Occipital lobe (tissue), 2 donors: ENCODE data around the gene ATG9B. TPM values are rescaled to one million over a fixed set of nuclear protein-coding genes. Genes with fewer than 3 reads are reported as not detected.
A peak's percentile ranks its signal among the peaks of the same experiment; 100 is the strongest.
"Not testable (repeated sequence)": the region's sequence is repeated elsewhere in the genome, so short reads cannot be mapped to it uniquely, and the experiment has no call there.

Source experiments
- DNase-seq: peaks from one replicate; lab custom pipeline; 2025; lab: John Stamatoyannopoulos, UW
- total RNA-seq: library from RNA; depleted of rRNA; stranded (reverse); fragments of >200 nt; gene quantifications from one replicate; pipeline ENCODE4 v1.2.3, GENCODE V29; 2014

The ATG9B gene
- total RNA-seq, 1 donor from 2014 or later, result 1.9 TPM

- peak; percentile 28 for DNase-seq
Measured at GRCh38 chr7:151017953-151018420, 6.3 kb downstream of the ATG9B start.

- DNase-seq, result no peak
Measured at GRCh38 chr7:151017370-151017952, 6.8 kb downstream of the ATG9B start.

- no peak for DNase-seq
Measured at GRCh38 chr7:151016942-151017341, 7.4 kb downstream of the ATG9B start.

- no peak for DNase-seq
Measured at GRCh38 chr7:151016505-151016904, 7.8 kb downstream of the ATG9B start.

- no peak for DNase-seq
Measured at GRCh38 chr7:151015967-151016366, 8.3 kb downstream of the ATG9B start.

GRCh38 chr7:151014950-151015349 is 9.3 kb downstream of the ATG9B start:
- no peak for DNase-seq

- DNase-seq, result peak; percentile 62
Measured at GRCh38 chr7:151013733-151014497, 10.4 kb downstream of the ATG9B start.

GRCh38 chr7:151013356-151013732 is 10.9 kb downstream of the ATG9B start:
- no peak for DNase-seq

GRCh38 chr7:151012911-151013347 is 11.4 kb downstream of the ATG9B start:
- no peak for DNase-seq

- DNase-seq, result no peak
Measured at GRCh38 chr7:151012031-151012692, 12.1 kb downstream of the ATG9B start.

GRCh38 chr7:151011616-151012015 is 12.7 kb downstream of the ATG9B start:
- DNase-seq, result not testable (repeated sequence)

- DNase-seq, result no peak
Measured at GRCh38 chr7:151011097-151011409, 13.2 kb downstream of the ATG9B start.

GRCh38 chr7:151010307-151011096 is 13.8 kb downstream of the ATG9B start:
- DNase-seq, result no peak

GRCh38 chr7:151010037-151010306 is 14.3 kb downstream of the ATG9B start:
- no peak for DNase-seq

- no peak for DNase-seq
Measured at GRCh38 chr7:151009327-151010036, 14.8 kb downstream of the ATG9B start.

- peak; percentile 13 for DNase-seq
Measured at GRCh38 chr7:151008511-151009323, 15.6 kb downstream of the ATG9B start.

GRCh38 chr7:151008143-151008510 is 16.2 kb downstream of the ATG9B start:
- DNase-seq, result no peak

- DNase-seq, result no peak
Measured at GRCh38 chr7:151007469-151007898, 16.8 kb downstream of the ATG9B start.

- DNase-seq, result no peak
Measured at GRCh38 chr7:151006590-151007300, 17.5 kb downstream of the ATG9B start.

GRCh38 chr7:151005566-151005965 is 18.7 kb downstream of the ATG9B start:
- no peak for DNase-seq
